NOMO-1 (cell line): ENCODE results near the gene TP53I13.
A peak's percentile ranks its signal among the peaks of the same experiment; 100 is the strongest.

Source experiments
- DNase-seq, 2 experiments: peaks; one replicate each; lab custom pipeline; 2025; ENCODE audit not compliant: unreplicated experiment in 2 of 2; lab: John Stamatoyannopoulos, UW

TP53I13 gene

GRCh38 chr17:29578626-29579485, 10.4 kb downstream of the TP53I13 start:
- no peak for DNase-seq

- DNase-seq = peak; percentile 69 to 71
Observed at GRCh38 chr17:29579866-29580771, 11.6 kb downstream of the TP53I13 start.

- no peak for DNase-seq
Observed at GRCh38 chr17:29581583-29582253, 13.2 kb downstream of the TP53I13 start.

GRCh38 chr17:29582254-29582765, 13.8 kb downstream of the TP53I13 start:
- no peak for DNase-seq

- no peak for DNase-seq
Observed at GRCh38 chr17:29582772-29583171, 14.3 kb downstream of the TP53I13 start.

GRCh38 chr17:29583324-29584248, 15.1 kb downstream of the TP53I13 start:
- no peak for DNase-seq

GRCh38 chr17:29584452-29585079, 16.1 kb downstream of the TP53I13 start:
- peak in 1 of 2 experiments; percentile 11 for DNase-seq

GRCh38 chr17:29585080-29585751, 16.7 kb downstream of the TP53I13 start:
- DNase-seq = no peak

GRCh38 chr17:29586676-29587469, 18.4 kb downstream of the TP53I13 start:
- DNase-seq = no peak

GRCh38 chr17:29587591-29587990, 19.1 kb downstream of the TP53I13 start:
- no peak for DNase-seq

GRCh38 chr17:29588017-29588561, 19.6 kb downstream of the TP53I13 start:
- no peak for DNase-seq

GRCh38 chr17:29588562-29589411, 20.3 kb downstream of the TP53I13 start:
- DNase-seq = peak; percentile 11 to 13

GRCh38 chr17:29589524-29590410, 21.3 kb downstream of the TP53I13 start, which contains the start of gene GIT1:
Gene GIT1, minus strand, starts transcription at chr17:29589648. Its CDS starts 270 bp downstream, at chr17:29589378.
- DNase-seq = peak; percentile 83 to 90

- DNase-seq = no peak
Observed at GRCh38 chr17:29590411-29591145, 22.1 kb downstream of the TP53I13 start.

- DNase-seq = no peak
Observed at GRCh38 chr17:29591146-29591736, 22.7 kb downstream of the TP53I13 start.
